HG02642 (cell line): ENCODE data around the gene BAZ2B.
"Not testable (repeated sequence)": the region's sequence is repeated elsewhere in the genome, so short reads cannot be mapped to it uniquely, and the experiment has no call there.

Experiments used
- ATAC-seq: cut with Tn5 transposase; IDR thresholded peaks from one replicate; pipeline ENCODE4 v1.9.1; 2021; ENCODE audit warnings: mild to moderate bottlenecking; ENCODE audit not compliant: unreplicated experiment, poor library complexity

BAZ2B gene

DNA sequence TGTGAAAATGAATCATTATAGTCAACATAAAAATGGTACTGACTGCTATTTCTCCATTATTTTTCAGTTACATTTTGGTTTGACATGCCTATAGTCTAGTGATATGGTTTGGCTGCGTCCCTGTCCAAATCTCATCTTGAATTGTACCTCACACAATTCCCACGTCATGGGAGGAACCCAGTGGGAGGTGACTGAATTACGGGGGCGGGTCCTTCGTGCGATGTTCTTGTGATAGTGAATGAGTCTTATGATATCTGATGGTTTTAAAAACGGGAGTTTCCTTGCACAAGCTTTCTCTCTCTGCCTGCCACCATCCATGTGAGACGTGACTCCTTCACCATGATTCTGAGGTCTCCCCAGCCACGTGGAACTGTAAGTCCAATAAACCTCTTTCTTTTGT is 70.3 kb downstream of the BAZ2B start:
- ATAC-seq = no peak

- no peak for ATAC-seq
These were observed 71.3 kb downstream of the BAZ2B start for GRCh38 chr2:159545085-159545484.

GRCh38 chr2:159542101-159542500 is 74.2 kb downstream of the BAZ2B start:
- ATAC-seq = no peak

GRCh38 chr2:159539701-159540100 is 76.6 kb downstream of the BAZ2B start:
- ATAC-seq = no peak

GRCh38 chr2:159538801-159539200 is 77.5 kb downstream of the BAZ2B start:
- ATAC-seq = no peak

DNA sequence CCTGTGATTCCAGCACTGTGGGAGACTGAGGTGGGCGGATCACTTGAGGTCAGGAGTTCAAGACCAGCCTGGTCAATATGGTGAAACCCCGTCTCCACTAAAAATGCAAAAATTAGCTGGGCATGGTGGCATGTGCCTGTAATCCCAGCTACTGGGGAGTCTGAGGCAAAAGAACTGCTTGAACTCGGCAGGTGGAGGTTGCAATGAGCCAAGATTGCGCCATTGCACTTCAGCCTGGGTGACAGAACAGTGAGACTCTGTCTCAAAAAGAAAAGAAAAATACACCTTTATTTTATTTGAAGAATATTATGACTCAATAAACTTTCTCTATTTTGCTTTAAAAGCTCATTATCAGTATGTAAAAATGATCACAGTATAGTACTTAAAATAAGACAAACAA is 81.1 kb downstream of the BAZ2B start:
- ATAC-seq = not testable (repeated sequence)

DNA sequence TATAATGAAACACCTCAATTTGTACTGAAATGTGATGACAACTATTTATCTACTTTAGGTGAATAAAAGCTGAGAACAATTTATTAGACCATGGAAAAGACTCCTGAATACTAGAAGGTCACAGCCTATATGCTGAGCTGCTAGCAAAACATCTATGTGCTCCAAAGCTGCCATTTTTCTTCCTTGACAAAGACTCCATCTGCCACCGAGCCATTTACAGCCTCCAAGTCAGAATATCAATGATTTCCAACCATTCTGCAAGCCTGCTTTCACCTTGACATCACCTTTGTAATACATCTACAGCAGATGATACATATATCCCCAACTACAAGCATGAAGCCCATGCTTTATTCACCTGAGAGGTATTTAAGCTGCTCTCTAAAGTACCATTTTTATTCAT is 84.9 kb downstream of the BAZ2B start:
- ATAC-seq = no peak

DNA sequence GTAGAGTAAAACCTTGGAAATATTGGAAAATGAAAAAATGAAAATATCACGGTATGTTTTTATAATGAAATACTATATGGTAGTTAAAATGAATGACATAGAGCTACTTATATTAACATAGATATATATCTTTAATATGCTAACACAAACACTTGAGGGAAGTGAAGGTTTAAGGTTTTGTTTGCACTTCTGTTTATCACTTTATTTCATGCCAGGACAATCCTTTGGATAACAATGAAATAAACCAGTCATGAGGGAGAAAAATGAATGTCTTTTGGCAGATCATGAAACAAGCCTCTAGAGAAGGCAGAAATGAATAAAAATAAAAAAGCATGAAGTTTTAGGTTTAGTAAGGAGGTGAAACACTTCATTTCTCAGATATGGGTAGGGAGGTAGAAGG is 89.9 kb downstream of the BAZ2B start:
- no peak for ATAC-seq

GRCh38 chr2:159525012-159525411 is 91.3 kb downstream of the BAZ2B start:
- ATAC-seq = no peak

- ATAC-seq = no peak
These were observed 95.1 kb downstream of the BAZ2B start for GRCh38 chr2:159521272-159521671.

GRCh38 chr2:159518321-159519005 is 97.9 kb downstream of the BAZ2B start:
- no peak for ATAC-seq

DNA sequence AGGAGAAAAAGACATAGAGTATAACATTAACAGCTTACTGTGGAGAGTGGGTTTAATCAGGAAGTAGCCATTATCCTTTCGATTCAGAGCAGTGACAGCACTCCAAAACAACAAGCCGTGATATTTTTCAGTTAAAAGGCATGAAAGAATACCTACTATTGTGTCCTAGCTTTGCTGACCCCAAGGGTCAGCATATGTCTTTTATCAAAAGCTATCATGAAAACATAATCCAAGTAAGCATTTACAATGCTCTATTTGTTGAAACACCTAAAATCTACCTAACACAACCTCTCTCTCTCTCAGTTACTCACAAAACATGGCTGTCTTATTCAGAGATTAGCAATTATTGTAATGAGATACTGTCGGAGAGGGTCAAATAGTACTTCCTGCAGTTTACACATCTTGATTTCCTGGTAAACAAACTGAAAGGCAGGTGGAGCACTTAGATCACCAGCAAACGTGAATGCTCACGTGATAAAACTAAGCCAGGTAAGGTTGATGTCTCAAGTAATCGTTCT is 100.0 kb downstream of the BAZ2B start:
- ATAC-seq = peak; percentile 91

GRCh38 chr2:159515441-159515840 is 100.9 kb downstream of the BAZ2B start:
- ATAC-seq = no peak

GRCh38 chr2:159513745-159514144 is 102.6 kb downstream of the BAZ2B start:
- no peak for ATAC-seq

DNA sequence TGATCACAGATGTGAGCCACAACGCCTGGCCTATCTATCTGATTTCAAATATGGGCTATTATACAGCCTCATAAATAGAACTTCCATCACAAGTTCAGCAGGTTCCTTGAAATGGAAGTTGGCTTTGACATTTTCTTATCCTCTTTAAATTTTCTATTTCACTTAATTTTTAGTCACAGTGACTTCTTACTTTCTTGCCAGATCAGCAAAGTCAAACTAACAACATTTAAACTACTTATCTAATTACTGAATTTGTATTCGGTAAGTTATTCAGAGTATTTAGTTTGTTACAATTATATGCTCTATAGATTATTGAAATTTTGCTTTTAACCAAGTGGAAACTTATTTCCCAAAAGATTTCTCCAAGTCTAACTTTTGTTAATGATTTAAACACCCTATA is 108.2 kb downstream of the BAZ2B start:
- ATAC-seq = no peak

DNA sequence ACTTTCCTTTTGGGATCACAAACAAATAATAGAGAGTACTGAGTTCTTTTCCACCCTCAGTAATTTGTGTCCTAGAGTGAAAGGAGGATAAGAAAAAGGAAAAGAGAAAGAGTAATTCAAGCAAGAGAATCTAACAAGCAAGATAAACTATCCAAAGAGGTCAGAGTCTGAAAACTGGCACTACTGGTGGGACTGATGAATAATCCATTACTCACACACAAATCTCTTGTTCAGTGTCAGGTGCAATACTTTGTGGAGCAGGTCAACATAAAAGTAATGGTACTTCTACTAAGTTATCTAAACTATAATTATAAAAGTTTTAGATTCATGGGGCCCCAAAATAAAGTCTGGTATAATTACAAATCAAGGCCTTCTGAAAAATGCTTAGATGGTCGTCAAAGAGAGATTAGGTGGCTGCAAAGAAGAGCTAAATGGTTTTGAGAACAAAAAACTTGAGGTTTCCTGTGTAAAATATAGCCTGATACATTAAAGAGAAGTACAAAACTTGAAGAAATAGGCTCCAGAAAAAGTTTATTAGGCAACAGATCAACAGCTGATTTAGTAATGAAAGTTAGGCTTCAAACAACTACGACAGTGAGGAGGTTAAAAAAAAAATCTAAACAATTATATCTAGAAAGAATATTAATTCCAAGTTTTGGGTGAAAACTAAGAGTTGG is 109.4 kb downstream of the BAZ2B start:
- no peak for ATAC-seq

DNA sequence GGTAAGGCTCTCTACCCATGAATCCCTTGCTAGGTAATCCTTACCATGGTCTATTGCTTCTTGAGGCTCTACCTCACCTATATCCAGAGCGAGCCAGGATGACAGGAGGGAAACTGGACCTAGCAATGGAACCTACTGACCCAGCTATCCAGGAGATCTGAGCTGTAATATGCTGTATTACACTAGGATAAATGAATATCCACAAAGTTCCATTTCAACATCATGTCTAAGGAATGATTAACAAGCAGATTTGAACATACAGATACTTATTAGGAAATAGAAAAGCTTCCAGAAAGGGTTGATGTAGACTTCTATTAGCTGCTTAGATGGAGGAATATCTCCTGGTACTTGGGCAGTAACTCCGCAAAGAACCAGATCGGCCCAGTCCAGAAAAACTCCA is 110.1 kb downstream of the BAZ2B start:
- no peak for ATAC-seq

DNA sequence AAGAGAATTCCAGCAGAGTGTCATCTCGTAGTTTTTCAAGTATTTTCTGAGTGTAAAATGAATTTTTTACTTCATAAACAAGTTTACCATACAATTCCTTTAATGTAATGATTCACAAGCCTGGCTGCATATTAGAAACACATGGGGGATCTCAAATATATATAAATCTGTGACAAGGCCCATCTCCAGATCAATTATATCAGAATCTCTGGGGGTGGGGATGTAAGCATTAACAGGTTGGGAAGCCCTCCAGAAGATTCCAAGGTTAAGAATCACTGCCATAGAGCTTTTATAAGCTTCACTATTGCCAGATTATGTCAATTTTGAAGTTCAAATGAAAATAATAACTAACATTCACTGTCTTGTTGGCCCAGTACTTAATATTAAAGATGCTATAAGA is 111.2 kb downstream of the BAZ2B start:
- no peak for ATAC-seq

GRCh38 chr2:159501743-159502142 is 114.6 kb downstream of the BAZ2B start:
- no peak for ATAC-seq

GRCh38 chr2:159497847-159498246 is 118.5 kb downstream of the BAZ2B start:
- ATAC-seq = no peak

- ATAC-seq = no peak
These were observed 119.1 kb downstream of the BAZ2B start for GRCh38 chr2:159497256-159497655.

DNA sequence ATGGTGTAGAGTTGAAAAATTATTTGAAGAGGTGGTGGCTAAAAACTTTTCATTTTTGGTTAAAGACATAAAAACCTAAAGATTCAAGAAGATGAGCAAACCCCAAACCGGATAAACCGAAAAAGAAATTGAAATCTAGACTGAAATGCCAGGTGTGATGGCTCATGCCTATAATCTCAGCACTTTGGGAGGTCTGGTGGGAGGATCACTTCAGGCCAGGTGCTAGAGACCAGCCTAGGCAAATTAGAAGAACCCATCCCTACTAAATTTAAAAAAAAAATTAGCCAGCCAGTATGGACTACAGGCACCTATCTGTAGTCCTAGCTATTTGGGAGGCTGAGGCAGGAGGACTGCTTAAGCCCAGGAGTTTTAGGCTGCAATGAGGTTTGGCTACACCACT is 126.9 kb downstream of the BAZ2B start:
- ATAC-seq = no peak
